Activated B cell treated with CpG ODN at 0.5 μM for 24 hours (primary cell): ENCODE data around the gene C1QC. TPM values are rescaled to one million over a fixed set of nuclear protein-coding genes. Genes with fewer than 3 reads are reported as not detected.

ENCODE experiments used
- ATAC-seq: fragments of 200-7000 bp; cut with Tn5 transposase; one replicate; pipeline ENCODE4 v1.10.0; 2021; ENCODE audit warnings: low read depth, mild to moderate bottlenecking, moderate library complexity
- CTCF ChIA-PET: fragments of 350-600 bp; sonication (Branson Sonifier 250); formaldehyde crosslinking; loops from one replicate; lab custom pipeline; 2021; ENCODE audit warnings: antibody characterized with exemption; lab: Charles Lee
- POLR2A ChIA-PET: fragments of 350-600 bp; sonication (Branson Sonifier 250); formaldehyde crosslinking; loops from one replicate; lab custom pipeline; 2021; ENCODE audit warnings: antibody characterized with exemption; lab: Charles Lee
- DNase-seq: peaks from one replicate; pipeline ENCODE4 v3.0.0; 2022
- H3K27ac Mint-ChIP-seq: one replicate; pipeline ENCODE4 v1.8.0; 2020; ENCODE audit warnings: mixed read lengths
- H3K27me3 Mint-ChIP-seq: one replicate; pipeline ENCODE4 v1.8.0; 2021; ENCODE audit warnings: mixed read lengths
- H3K36me3 Mint-ChIP-seq: one replicate; pipeline ENCODE4 v1.8.0; 2021; ENCODE audit warnings: low read depth, mixed read lengths
- H3K4me1 Mint-ChIP-seq: one replicate; pipeline ENCODE4 v1.8.0; 2021; ENCODE audit warnings: mixed read lengths
- H3K4me3 Mint-ChIP-seq: one replicate; pipeline ENCODE4 v1.8.0; 2020; ENCODE audit warnings: mild to moderate bottlenecking, mixed read lengths
- H3K9me3 Mint-ChIP-seq: one replicate; pipeline ENCODE4 v1.8.0; 2020; ENCODE audit warnings: mixed read lengths
- intact Hi-C: fragments of 100-400 bp; cut with micrococcal nuclease; formaldehyde crosslinking; loops from one replicate; pipeline ENCODE4 v1.15.1; 2024
- total RNA-seq: library from RNA; stranded (reverse); gene quantifications from 2 replicates; pipeline ENCODE4 v1.2.3, GENCODE V29; 2022
- TF ChIP-seq, protein P1 (sequence below): fragments of 200-600 bp; IDR thresholded peaks from one replicate; pipeline ENCODE4 v1.8.0; 2022; ENCODE audit warnings: antibody characterized with exemption, mild to moderate bottlenecking

The C1QC gene
- total RNA-seq, 1 donor from 2014 or later, result not detected

DNA sequence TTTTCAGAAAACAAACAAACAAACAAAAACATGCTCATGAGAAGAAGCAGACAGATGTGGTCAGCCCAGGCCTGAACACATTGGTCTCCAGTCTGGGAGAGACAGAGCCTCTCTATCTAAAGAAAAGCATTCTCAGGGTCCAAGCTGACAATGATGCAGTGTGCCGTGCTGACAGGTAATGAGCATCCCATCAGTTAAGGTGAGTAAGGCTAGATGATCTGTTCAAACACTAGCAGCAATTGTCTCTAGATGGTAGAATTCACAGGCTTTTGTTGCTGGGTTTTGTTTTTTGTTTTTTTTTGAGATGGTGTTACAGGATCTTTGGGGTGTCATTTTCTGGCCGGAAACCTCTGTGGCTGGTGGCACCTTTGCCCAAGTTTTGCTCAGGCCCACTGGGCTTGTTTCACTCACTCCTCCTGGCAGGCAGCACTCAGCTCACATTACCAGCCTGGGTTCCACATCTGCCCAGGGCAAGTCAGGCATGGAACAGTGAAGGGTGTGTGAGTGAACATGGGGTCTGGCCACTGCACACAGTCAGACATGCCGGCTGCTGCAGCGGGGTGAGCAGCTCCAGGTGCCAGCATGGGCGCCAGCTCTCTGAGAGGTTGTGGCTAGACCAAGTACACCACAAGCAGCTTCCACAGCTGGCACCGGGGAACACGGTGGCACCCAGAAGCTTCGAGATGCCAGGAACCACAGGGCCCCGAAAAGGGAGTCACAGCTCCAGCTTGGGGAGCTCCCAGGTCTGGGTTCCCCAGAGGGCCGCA lies 9.6 kb upstream of the C1QC start:
- no peak for DNase-seq
- CTCF ChIA-PET, result no interaction called here
- no peak overlapping the region for H3K27ac Mint-ChIP-seq

DNA sequence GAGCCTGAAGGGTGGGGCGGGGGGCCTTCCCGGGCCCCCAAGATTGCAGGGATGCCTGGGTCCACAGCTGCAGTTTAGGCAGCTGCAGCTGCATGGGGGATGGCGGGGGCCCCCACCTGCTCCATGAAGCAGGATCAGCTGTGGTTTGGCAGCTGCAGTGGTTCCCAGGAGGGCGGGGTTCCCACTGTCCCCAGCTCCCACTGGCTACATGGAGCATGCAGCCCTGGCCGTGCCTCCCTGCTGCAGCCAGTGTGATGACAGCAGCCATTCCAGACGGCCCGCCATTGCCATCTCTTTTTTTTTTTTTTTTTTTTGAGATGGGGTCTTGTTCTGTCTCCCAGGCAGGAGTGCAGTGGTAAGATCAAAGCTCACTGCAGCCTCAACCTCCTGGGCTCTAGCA lies 8.0 kb upstream of the C1QC start:
- H3K27me3 Mint-ChIP-seq, result peaks cover 16% of the 10 kb centered on the region
- POLR2A ChIA-PET, result no interaction called here
- ATAC-seq (no peak), DNase-seq (no peak)
- H3K4me1 Mint-ChIP-seq, result no peaks in the 10 kb centered on the region
- TF ChIP-seq, protein P1, sequence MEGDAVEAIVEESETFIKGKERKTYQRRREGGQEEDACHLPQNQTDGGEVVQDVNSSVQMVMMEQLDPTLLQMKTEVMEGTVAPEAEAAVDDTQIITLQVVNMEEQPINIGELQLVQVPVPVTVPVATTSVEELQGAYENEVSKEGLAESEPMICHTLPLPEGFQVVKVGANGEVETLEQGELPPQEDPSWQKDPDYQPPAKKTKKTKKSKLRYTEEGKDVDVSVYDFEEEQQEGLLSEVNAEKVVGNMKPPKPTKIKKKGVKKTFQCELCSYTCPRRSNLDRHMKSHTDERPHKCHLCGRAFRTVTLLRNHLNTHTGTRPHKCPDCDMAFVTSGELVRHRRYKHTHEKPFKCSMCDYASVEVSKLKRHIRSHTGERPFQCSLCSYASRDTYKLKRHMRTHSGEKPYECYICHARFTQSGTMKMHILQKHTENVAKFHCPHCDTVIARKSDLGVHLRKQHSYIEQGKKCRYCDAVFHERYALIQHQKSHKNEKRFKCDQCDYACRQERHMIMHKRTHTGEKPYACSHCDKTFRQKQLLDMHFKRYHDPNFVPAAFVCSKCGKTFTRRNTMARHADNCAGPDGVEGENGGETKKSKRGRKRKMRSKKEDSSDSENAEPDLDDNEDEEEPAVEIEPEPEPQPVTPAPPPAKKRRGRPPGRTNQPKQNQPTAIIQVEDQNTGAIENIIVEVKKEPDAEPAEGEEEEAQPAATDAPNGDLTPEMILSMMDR, result no peak
- H3K36me3 Mint-ChIP-seq, result no peaks in the 10 kb centered on the region
- no peaks in the 10 kb centered on the region for H3K9me3 Mint-ChIP-seq
- intact Hi-C loops, result no loop called here
- CTCF ChIA-PET, result interaction anchor here (0.6 kb wide), 1 partner anchor 338 kb away, joined by 4 read pairs; no protein-coding TSS in a partner anchor
- H3K27ac Mint-ChIP-seq, result no peak overlapping the region
- H3K4me3 Mint-ChIP-seq, result no peak overlapping the region

More for the DNA sequence above, 9.6 kb upstream of the C1QC start:
- H3K27me3 Mint-ChIP-seq, result peaks cover 21% of the 10 kb centered on the region
- H3K36me3 Mint-ChIP-seq, result no peaks in the 10 kb centered on the region
- no peak for ATAC-seq
- TF ChIP-seq, protein P1, result no peak
- no peak overlapping the region for H3K4me3 Mint-ChIP-seq
- POLR2A ChIA-PET, result no interaction called here
- no peaks in the 10 kb centered on the region for H3K9me3 Mint-ChIP-seq
- no peaks in the 10 kb centered on the region for H3K4me1 Mint-ChIP-seq
- intact Hi-C loops, result no loop called here

DNA sequence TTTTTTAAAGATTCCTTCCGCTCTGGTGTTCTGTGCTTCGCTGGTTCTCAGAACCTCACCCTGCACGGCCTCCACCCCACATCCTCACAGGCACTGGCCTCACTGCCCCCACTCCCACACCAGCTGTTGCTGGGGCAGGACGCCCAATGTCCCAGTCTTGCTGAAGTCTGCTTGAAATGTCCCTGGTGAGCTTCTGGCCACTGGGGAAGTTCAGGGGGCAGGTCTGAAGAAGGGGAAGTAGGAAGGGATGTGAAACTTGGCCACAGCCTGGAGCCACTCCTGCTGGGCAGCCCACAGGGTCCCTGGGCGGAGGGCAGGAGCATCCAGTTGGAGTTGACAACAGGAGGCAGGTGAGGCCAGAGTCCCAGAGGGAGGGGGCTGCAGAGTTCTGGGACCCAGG lies 7.1 kb upstream of the C1QC start, which contains the start of gene C1QA:
TSS of gene C1QA (plus strand) at position 276 of the 400 bp plus-strand sequence. CDS start 989 bp downstream, outside the sequence.
- ChIA-PET CTCF (no interaction called here), POLR2A (no interaction called here)
- Mint-ChIP-seq H3K9me3 (no peaks in the 10 kb centered on the region), H3K4me1 (no peaks in the 10 kb centered on the region), H3K36me3 (no peaks in the 10 kb centered on the region), H3K27me3 (peaks cover 17% of the 10 kb centered on the region), H3K4me3 (no peak within 1 kb of the TSS), H3K27ac (no peak within 1 kb of the TSS)
- ATAC-seq (no peak), DNase-seq (no peak)
- TF ChIP-seq, protein P1, result no peak
- intact Hi-C loops, result no loop called here

DNA sequence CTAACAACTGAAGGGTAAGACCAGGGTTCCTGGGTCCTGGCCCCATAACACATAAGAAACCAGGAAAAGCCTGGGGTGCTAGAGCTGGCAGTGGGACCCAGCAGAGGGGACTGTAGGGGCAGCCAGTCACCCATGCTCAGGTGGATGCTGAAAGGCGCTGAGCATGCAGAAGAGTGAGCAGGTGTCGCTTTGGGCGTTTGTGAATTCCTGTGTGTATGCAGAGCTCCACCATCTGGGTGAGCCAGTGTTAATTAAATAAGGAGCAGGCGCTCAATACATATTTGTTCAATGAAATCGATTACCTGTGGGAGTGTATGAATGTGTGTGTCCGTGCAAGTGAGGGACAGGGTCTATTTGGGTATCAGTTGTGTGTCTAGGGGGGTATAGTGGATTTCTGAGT lies 6.5 kb upstream of the C1QC start:
- intact Hi-C loops, result no loop called here
- Mint-ChIP-seq H3K4me3 (no peak overlapping the region), H3K9me3 (no peaks in the 10 kb centered on the region), H3K36me3 (no peaks in the 10 kb centered on the region), H3K27ac (no peak overlapping the region), H3K4me1 (no peaks in the 10 kb centered on the region), H3K27me3 (peaks cover 17% of the 10 kb centered on the region)
- TF ChIP-seq, protein P1, result no peak
- ChIA-PET CTCF (no interaction called here), POLR2A (no interaction called here)
- DNase-seq (no peak), ATAC-seq (no peak)

DNA sequence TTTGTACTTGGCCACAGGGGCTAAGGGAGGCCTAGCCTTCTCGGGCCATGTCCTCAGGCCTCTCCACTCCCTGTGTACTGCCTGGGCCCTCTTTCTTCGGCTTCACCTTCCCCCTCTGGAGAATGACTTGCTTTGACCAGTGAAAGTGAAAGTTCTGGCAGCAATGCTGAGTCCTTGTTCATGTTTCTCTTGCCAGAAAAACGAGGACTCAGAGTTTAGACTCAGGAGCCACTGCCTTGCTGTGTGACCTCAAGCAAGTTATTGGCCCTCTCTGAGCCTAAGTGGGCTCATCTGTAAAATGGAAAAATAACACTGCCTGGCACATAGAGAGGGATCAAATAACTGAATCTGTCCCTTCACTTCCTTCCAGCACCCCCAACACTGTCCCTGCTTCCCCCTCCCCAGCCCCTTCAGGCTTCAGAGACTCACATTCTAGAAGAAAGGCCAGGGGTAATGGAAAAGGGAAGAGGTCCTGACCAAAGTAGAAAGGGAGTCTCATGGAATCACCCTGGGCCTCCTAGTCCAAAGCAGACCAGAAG lies 5.5 kb upstream of the C1QC start:
- no peaks in the 10 kb centered on the region for H3K9me3 Mint-ChIP-seq
- no peaks in the 10 kb centered on the region for H3K4me1 Mint-ChIP-seq
- H3K27me3 Mint-ChIP-seq, result peaks cover 14% of the 10 kb centered on the region
- ChIA-PET POLR2A (no interaction called here), CTCF (no interaction called here)
- no peaks in the 10 kb centered on the region for H3K36me3 Mint-ChIP-seq
- no peak overlapping the region for H3K4me3 Mint-ChIP-seq
- TF ChIP-seq, protein P1, result no peak
- intact Hi-C loops, result no loop called here
- ATAC-seq (no peak), DNase-seq (no peak)
- no peak overlapping the region for H3K27ac Mint-ChIP-seq
